Activated effector memory CD4-positive, alpha-beta T cell treated with Interleukin-2 at 50 U/mL for 16 hours (primary cell): ENCODE measurements around the gene STK4.
"Not testable (repeated sequence)": the region's sequence is repeated elsewhere in the genome, so short reads cannot be mapped to it uniquely, and the experiment has no call there.

ENCODE experiments used
- DNase-seq: peaks from one replicate; pipeline ENCODE4 v3.0.0-alpha.2; 2020

STK4 gene

GRCh38 chr20:45058168-45058850 lies 92.0 kb downstream of the STK4 start:
- no peak for DNase-seq

GRCh38 chr20:45059022-45059728 lies 92.9 kb downstream of the STK4 start:
- DNase-seq: no peak

DNA sequence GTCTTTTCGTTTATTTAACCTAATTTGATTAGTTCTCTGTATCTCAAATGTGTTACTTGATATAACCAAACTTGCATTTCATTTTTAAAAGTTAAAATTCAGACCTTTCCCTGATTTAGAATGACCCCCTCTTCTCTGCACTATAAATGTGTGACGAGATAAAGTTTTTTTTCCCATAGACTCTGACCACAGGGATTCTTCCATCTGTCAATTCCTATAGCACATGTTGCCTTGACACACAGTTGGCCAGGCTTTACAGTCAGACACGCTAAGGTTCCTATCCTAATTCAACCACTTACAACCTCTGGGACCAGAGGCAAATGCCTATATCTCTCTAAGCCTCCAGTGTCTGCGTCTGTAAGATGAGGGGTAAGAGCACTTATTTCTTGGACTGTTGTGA lies 94.0 kb downstream of the STK4 start:
- DNase-seq: no peak

DNA sequence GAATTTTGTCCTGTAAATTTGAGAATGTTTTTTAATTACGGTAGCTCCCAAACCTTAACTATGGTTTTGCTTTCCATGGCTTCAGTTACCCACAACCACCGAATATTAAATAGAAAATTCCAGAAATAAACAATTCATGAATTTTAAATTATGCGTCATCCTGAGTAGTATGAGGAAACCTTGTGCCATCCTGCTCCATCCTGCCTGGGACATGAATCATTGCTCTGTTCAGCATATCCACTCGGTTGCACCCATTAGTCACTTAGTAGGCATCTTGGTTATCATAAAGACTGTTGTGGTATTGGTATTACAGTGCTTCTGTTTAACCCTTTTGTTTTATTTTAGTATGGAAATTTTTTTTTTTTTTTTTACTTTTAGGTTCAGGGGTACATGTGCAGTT lies 94.9 kb downstream of the STK4 start:
- no peak for DNase-seq

GRCh38 chr20:45063107-45063506 lies 96.8 kb downstream of the STK4 start:
- DNase-seq: not testable (repeated sequence)

GRCh38 chr20:45064812-45065211 lies 98.5 kb downstream of the STK4 start:
- no peak for DNase-seq

DNA sequence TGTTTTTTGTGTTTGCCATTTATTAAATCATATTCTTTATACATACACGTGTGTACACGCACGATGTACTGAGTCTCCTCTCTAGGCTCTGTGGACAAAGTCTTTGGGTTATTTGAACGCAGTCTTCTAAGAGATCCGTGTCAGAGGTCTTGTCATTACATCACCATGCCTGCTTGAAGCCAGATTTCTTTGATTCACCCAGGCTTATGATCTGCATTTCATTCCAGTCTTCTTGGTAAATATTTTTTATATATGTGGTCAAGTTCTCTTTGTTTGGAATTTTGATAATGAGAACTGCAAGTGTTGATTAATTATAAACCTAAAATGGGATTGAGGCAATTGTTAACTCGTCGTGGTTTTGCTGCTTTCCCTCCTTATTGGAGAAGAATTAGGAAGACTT lies 100.1 kb downstream of the STK4 start:
- DNase-seq: no peak

GRCh38 chr20:45067087-45067486 lies 100.8 kb downstream of the STK4 start:
- no peak for DNase-seq

DNA sequence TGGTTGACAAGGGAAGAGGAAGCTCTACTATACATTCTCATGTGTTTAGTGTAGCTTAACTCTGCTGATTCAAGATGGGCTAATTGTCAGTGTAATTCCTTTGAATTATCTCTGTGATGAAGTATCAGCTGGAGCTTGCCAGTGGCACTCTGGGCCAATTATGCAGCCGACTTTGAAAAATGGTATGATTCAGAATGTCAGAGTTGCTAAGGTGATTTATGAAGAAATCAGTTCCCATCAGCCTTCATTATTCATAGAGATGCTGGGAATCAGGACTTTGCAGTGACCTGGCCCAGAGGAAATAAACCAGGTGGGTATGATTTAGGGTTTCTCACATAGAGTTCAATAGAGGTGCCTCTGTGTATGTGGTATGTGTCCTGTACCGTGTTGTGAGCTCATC lies 101.2 kb downstream of the STK4 start:
- DNase-seq: no peak

DNA sequence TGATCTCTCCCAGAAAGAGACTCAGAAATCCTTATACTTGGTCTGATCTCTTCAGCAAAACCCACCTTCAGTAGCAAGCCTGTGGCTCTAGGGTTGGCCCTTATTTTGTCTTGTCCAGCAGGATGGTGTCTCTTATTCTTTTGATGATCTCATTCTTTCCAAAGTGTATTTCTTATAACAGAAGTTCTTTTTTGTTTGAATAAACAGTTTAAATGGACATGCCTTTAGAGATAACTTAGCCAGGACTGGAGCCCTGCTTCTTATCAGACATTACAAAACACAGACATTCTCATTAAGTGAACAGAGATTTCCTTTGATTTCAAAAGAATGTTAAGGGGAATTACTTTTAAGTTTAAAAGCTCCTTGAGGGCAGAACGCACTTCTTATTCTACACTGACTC lies 102.9 kb downstream of the STK4 start:
- no peak for DNase-seq

DNA sequence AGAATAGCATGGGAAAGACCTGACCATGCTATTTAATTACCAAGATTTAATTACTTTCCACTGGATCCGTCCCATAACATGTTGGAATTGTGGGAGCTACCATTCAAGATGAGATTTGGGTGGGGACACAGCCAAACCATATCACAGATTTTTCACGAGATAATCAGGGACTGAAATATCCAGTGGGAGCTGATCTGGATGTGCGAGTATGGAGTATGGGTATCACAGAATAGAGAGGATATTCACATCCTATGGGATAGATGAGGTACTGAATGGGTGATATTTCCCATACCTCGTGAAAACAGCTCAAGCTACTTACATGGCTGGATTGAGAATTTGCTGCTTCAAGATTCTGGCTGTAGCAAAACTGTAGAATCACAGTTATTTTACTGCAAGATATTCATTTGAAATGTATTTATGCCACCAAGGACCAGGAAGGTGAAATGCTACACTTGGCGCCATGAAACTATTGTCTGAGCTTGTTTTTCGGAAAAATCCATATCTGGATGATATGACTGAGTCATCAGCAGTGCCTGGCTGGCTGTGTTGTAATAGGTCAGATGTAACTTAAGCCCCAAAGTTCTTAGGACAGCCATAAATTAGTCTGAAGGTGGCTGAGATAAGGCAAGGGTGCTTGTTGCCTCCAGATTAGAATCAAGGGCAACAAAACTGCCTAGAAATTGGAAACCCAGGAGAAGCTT lies 104.8 kb downstream of the STK4 start:
- no peak for DNase-seq

DNA sequence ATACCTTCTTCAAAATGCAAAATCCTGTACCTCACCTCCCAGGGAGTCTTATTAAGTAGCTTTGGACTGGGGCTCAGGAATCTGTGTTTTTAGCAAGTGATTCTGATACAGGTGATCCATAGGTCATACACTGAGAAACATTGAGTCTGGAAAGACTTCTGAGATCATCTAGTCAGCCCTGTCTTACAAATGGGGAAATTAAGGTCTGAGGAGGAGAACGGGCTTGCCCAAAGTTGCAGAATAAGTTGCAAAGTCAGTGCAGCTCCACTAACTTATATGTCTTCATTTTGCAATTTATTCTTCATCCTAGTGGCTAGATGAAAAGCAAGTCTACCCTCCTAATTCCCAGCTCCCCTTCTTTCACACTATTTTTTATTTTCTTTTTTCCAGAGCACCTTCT lies 105.8 kb downstream of the STK4 start:
- no peak for DNase-seq

DNA sequence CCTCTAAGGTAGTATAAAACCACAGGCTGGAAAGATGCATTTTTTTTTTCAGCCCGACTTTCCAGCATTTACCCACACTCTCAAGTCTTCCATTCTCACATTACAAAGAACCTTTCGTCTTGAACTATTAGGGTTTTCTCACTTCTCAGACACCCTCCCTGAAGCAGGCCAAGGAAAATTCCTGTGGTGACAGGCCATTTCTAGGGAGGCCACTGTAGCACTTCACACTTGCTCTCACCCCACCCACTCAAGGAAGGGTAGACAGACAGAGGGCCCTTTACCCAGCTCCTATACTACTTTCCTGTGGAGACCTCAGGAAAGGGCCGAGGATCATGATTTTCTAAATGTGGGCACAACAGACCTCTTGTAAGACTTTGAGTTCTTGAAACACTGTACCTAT lies 106.9 kb downstream of the STK4 start:
- DNase-seq: no peak

- no peak for DNase-seq
Observed at GRCh38 chr20:45077559-45077958, 111.2 kb downstream of the STK4 start.

DNA sequence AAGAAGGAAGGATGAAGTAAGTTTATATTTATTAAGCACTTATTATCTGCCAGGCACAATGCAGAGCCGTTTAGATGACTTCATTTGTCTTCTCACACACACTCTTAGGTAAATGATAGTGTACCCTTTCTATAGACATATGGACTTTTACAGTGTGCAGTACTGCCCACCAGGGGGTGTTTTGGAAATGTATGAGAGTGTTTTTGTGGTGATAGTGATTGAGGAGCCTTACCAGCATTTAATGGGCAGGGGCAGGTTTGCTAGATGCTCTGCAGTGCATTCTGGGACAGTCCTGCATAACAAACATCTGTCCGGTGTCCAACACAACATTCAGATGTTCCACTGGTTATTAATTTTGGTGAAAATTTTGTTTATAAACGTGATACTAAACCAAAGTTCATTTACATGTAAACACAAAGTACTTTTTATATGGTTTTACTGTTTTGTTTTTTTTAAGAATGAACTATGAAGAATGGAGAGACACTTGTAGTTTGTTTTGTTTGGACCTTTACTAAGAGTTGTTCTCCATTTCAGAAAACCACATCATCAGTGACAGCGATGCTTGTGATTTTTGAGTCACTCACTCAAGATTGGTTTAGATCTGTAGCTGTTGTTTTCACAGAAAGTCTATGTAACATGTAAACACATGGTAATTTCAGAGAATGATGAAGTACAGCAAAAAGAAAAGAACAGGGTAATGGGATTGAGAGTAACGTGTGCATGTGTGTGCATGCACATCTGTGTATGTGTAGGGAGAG lies 114.7 kb downstream of the STK4 start:
- DNase-seq: no peak

GRCh38 chr20:45082468-45082867 lies 116.2 kb downstream of the STK4 start:
- no peak for DNase-seq

GRCh38 chr20:45083127-45083526 lies 116.8 kb downstream of the STK4 start:
- no peak for DNase-seq

GRCh38 chr20:45085289-45085688 lies 119.0 kb downstream of the STK4 start:
- DNase-seq: no peak

DNA sequence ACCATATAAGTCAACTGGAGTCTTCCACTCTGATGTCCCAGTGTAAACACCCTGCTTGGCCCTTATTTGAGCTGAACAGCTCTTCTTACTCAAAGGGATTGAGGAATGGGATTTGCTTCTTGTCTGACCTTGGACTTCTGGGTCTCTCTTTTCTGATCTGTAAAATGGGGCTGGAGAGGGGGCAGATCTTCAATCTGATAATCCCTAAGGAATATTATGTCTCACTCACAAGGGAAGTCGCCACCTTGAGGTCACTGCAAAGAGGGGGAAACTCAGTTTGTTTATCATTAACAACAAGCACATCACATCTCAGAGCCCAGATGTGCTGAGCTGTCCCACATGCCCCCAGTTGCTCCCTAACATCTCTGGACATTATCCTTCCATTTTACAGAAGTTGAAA lies 119.6 kb downstream of the STK4 start:
- no peak for DNase-seq

- no peak for DNase-seq
Observed at GRCh38 chr20:45087097-45087790, 120.9 kb downstream of the STK4 start.

DNA sequence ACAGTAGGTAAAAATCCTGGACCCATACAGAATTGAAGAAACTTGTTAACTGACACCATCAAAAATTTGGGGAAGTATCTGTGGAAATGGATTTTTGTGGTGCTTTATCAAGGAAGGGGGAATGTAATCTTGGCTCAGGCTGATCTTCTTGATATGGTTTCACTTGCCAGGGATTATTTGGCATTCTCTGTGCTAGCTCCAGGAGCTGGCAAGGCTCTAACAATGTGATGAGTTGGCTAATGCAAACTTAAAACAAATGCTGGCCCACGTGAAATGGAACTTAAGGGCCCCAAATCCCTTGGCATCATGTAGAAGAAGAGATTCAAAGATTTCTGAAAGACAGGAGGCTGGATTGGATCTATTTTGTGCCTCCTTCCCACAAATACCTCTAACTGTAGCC lies 121.5 kb downstream of the STK4 start:
- no peak for DNase-seq

DNA sequence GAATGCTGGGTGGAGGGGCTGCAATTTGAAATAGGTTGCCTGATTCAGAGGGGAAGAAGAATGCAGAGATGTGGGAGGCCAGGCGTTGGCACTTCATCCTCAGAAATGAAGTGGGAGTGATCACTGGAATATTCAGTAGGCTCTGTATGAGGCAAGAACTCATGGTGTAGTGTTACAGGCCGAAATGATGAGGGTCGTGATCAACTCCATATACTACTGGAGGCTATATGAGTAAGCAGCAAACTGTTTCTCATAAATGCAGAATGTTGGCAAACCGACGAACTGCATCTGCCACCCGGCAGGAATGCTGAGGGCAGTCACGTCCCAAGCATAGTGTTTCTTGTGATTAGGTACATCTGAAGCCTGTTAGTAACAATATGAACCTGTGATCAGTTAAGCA lies 121.9 kb downstream of the STK4 start:
- no peak for DNase-seq

- no peak for DNase-seq
Observed at GRCh38 chr20:45090481-45090880, 124.2 kb downstream of the STK4 start.
